Glutamatergic neuron (in vitro differentiated cells): Measurements from ENCODE around the gene ZNF700. TPM values are rescaled to one million over a fixed set of nuclear protein-coding genes. Genes with fewer than 3 reads are reported as not detected.
A peak's percentile ranks its signal among the peaks of the same experiment; 100 is the strongest.
"Not testable (repeated sequence)": the region's sequence is repeated elsewhere in the genome, so short reads cannot be mapped to it uniquely, and the experiment has no call there.

Source experiments
- DNase-seq: peaks from one replicate; pipeline ENCODE4 v3.0.0; 2022
- H3K27ac Mint-ChIP-seq: one replicate; pipeline ENCODE4 v1.8.0; 2020; ENCODE audit warnings: mild to moderate bottlenecking, mixed read lengths, inconsistent platforms; ENCODE audit not compliant: unreplicated experiment
- H3K27me3 Mint-ChIP-seq: one replicate; pipeline ENCODE4 v1.8.0; 2020; ENCODE audit warnings: mild to moderate bottlenecking, moderate library complexity, mixed read lengths, inconsistent platforms; ENCODE audit not compliant: unreplicated experiment
- H3K36me3 Mint-ChIP-seq: one replicate; pipeline ENCODE4 v1.8.0; 2020; ENCODE audit warnings: mild to moderate bottlenecking, mixed read lengths, inconsistent platforms; ENCODE audit not compliant: unreplicated experiment
- H3K4me1 Mint-ChIP-seq: one replicate; pipeline ENCODE4 v1.8.0; 2020; ENCODE audit warnings: mild to moderate bottlenecking, low read depth, mixed read lengths, inconsistent platforms; ENCODE audit not compliant: unreplicated experiment
- H3K4me3 Mint-ChIP-seq: one replicate; pipeline ENCODE4 v1.8.0; 2020; ENCODE audit warnings: mild to moderate bottlenecking, mixed read lengths, inconsistent platforms; ENCODE audit not compliant: unreplicated experiment
- H3K9me3 Mint-ChIP-seq: one replicate; pipeline ENCODE4 v1.8.0; 2020; ENCODE audit warnings: mild to moderate bottlenecking, moderate library complexity, mixed read lengths, inconsistent platforms; ENCODE audit not compliant: unreplicated experiment
- CTCF ChIP-seq: fragments of 200-600 bp; sonication (generic); IDR thresholded peaks from one replicate; pipeline ENCODE4 v1.5.0; 2021; ENCODE audit not compliant: partially characterized antibody, unreplicated experiment
- total RNA-seq: library from RNA; stranded (reverse); fragmentation: NEBNext Ultra II Directional; extraction: Animal tissue kit (Norgen Biotek cat#: 25700); gene quantifications from one replicate; pipeline ENCODE4 v1.2.1, GENCODE V29; 2021; ENCODE audit not compliant: unreplicated experiment

The ZNF700 gene
- total RNA-seq, 1 donor from 2014 or later, result 17.8 TPM

- Mint-ChIP-seq H3K27me3 (peaks cover 17% of the 10 kb centered on the region), H3K4me1 (no peaks in the 10 kb centered on the region), H3K36me3 (peaks cover 76% of the 10 kb centered on the region), H3K27ac (no peak overlapping the region), H3K4me3 (no peak overlapping the region), H3K9me3 (peaks cover 51% of the 10 kb centered on the region)
- TF ChIP-seq CTCF, result no peak
- no peak for DNase-seq
These were observed 22.7 kb upstream of the ZNF700 start for GRCh38 chr19:11902228-11902627.

- peaks cover 27% of the 10 kb centered on the region for H3K27me3 Mint-ChIP-seq
- TF ChIP-seq CTCF, result no peak
- H3K4me3 Mint-ChIP-seq, result no peak overlapping the region
- no peak overlapping the region for H3K27ac Mint-ChIP-seq
- peaks cover 79% of the 10 kb centered on the region for H3K36me3 Mint-ChIP-seq
- peaks cover 67% of the 10 kb centered on the region for H3K9me3 Mint-ChIP-seq
- H3K4me1 Mint-ChIP-seq, result no peaks in the 10 kb centered on the region
- no peak for DNase-seq
These were observed 19.0 kb upstream of the ZNF700 start for GRCh38 chr19:11905928-11906327.

GRCh38 chr19:11911937-11912336, 13.0 kb upstream of the ZNF700 start:
- peaks cover 57% of the 10 kb centered on the region for H3K36me3 Mint-ChIP-seq
- H3K9me3 Mint-ChIP-seq, result peaks cover 47% of the 10 kb centered on the region
- peaks cover 16% of the 10 kb centered on the region for H3K27me3 Mint-ChIP-seq

GRCh38 chr19:11914417-11915051, 10.4 kb upstream of the ZNF700 start:
- H3K9me3 Mint-ChIP-seq, result peaks cover 25% of the 10 kb centered on the region
- peaks cover 35% of the 10 kb centered on the region for H3K36me3 Mint-ChIP-seq
- H3K4me3 Mint-ChIP-seq, H3K4me1 Mint-ChIP-seq, DNase-seq, H3K27me3 Mint-ChIP-seq, H3K27ac Mint-ChIP-seq: not testable (repeated sequence)

More at GRCh38 chr19:11911937-11912336, 13.0 kb upstream of the ZNF700 start:
- not testable (repeated sequence) for H3K4me1 Mint-ChIP-seq, H3K4me3 Mint-ChIP-seq, H3K27ac Mint-ChIP-seq, DNase-seq

GRCh38 chr19:11921852-11922495, 2.9 kb upstream of the ZNF700 start:
- no peak for TF ChIP-seq CTCF
- H3K27ac Mint-ChIP-seq, result no peak overlapping the region
- H3K36me3 Mint-ChIP-seq, result peaks cover 5% of the 10 kb centered on the region
- no peak overlapping the region for H3K4me3 Mint-ChIP-seq
- no peak for DNase-seq
- H3K9me3 Mint-ChIP-seq, result peaks cover 22% of the 10 kb centered on the region
- H3K27me3 Mint-ChIP-seq, result peaks cover 13% of the 10 kb centered on the region
- peaks cover 14% of the 10 kb centered on the region for H3K4me1 Mint-ChIP-seq

GRCh38 chr19:11925651-11926187, 812 bp downstream of the ZNF700 start:
- Mint-ChIP-seq H3K27ac (peak overlapping the region; percentile 87), H3K4me1 (peaks cover 14% of the 10 kb centered on the region), H3K27me3 (peaks cover 13% of the 10 kb centered on the region)

More at GRCh38 chr19:11925651-11926187, 812 bp downstream of the ZNF700 start:
- DNase-seq, H3K36me3 Mint-ChIP-seq: not testable (repeated sequence)
- peaks cover 19% of the 10 kb centered on the region for H3K9me3 Mint-ChIP-seq
- peak overlapping the region; percentile 89 for H3K4me3 Mint-ChIP-seq
